Common myeloid progenitor, CD34-positive (primary cell): ENCODE measurements around the gene LRP1B.

Source experiments
- CTCF ChIA-PET: fragments of 350-600 bp; sonication (Branson Sonifier 250); formaldehyde crosslinking; loops from one replicate; lab custom pipeline; 2021; ENCODE audit warnings: antibody characterized with exemption; lab: Charles Lee
- POLR2A ChIA-PET: fragments of 350-600 bp; sonication (Branson Sonifier 250); formaldehyde crosslinking; loops from one replicate; lab custom pipeline; 2021; ENCODE audit warnings: antibody characterized with exemption; lab: Charles Lee
- DNase-seq, 3 donors: peaks; one replicate each; pipeline versions ENCODE4 v3.0.0 to v3.0.0-alpha.2; 2013
- H3K27ac ChIP-seq, 2 experiments: 1 replicate in 1 of 2; 2 replicates in 1 of 2; pipeline ENCODE4 v1.7.0; 2013; ENCODE audit warnings: inconsistent platforms in 2 of 2, low read length in 2 of 2, mild to moderate bottlenecking in 2 of 2, low read depth in 1 of 2, moderate library complexity in 1 of 2; ENCODE audit not compliant: severe bottlenecking in 2 of 2, insufficient read depth in 1 of 2, poor library complexity in 1 of 2
- H3K27me3 ChIP-seq, 5 experiments: replicated peaks in 2 of 5; 1 replicate in 3 of 5; 2 replicates in 2 of 5; pipeline versions ENCODE4 v1.6.1 to v1.7.0; 2013; ENCODE audit warnings: low read length in 4 of 5, mild to moderate bottlenecking in 2 of 5, moderate library complexity in 2 of 5, inconsistent platforms in 1 of 5; ENCODE audit not compliant: insufficient read depth in 5 of 5, control insufficient read depth in 4 of 5
- H3K36me3 ChIP-seq, 4 experiments: 1 replicate in 2 of 4; 2 replicates in 2 of 4; pipeline versions ENCODE4 v1.6.1 to v1.7.0; 2013; ENCODE audit warnings: low read length in 3 of 4, control low read depth in 1 of 4, mild to moderate bottlenecking in 1 of 4; ENCODE audit not compliant: control insufficient read depth in 4 of 4, insufficient read depth in 4 of 4
- H3K4me1 ChIP-seq, 4 experiments: 1 replicate in 3 of 4; 2 replicates in 1 of 4; pipeline versions ENCODE4 v1.6.1 to v1.7.1; 2013; ENCODE audit warnings: low read length in 3 of 4, mild to moderate bottlenecking in 3 of 4, control low read depth in 1 of 4, inconsistent platforms in 1 of 4, moderate library complexity in 1 of 4; ENCODE audit not compliant: control insufficient read depth in 4 of 4, insufficient read depth in 4 of 4; ENCODE audit errors: control extremely low read depth in 1 of 4
- H3K4me3 ChIP-seq, 7 experiments: 1 replicate in 4 of 7; 2 replicates in 3 of 7; pipeline versions ENCODE4 v1.5.1 to v1.7.0; 2013; ENCODE audit warnings: mild to moderate bottlenecking in 7 of 7, low read length in 6 of 7, moderate library complexity in 6 of 7, inconsistent platforms in 2 of 7, low read depth in 2 of 7, control low read depth in 1 of 7; ENCODE audit not compliant: insufficient read depth in 4 of 7, control insufficient read depth in 1 of 7; ENCODE audit errors: extremely low read depth in 1 of 7
- H3K9me3 ChIP-seq, 5 experiments: 1 replicate in 4 of 5; 2 replicates in 1 of 5; pipeline versions ENCODE4 v1.6.1 to v1.7.1; 2013; ENCODE audit warnings: low read length in 4 of 5, mild to moderate bottlenecking in 2 of 5, inconsistent platforms in 1 of 5, low read depth in 1 of 5, moderate library complexity in 1 of 5; ENCODE audit not compliant: control insufficient read depth in 4 of 5, insufficient read depth in 2 of 5; ENCODE audit errors: control extremely low read depth in 1 of 5
- WGBS: methylation state at CpG from one replicate; pipeline ENCODE4 v1.1.5; 2013; ENCODE audit not compliant: insufficient coverage; 5-methylcytosine and 5-hydroxymethylcytosine counted together

LRP1B gene

DNA sequence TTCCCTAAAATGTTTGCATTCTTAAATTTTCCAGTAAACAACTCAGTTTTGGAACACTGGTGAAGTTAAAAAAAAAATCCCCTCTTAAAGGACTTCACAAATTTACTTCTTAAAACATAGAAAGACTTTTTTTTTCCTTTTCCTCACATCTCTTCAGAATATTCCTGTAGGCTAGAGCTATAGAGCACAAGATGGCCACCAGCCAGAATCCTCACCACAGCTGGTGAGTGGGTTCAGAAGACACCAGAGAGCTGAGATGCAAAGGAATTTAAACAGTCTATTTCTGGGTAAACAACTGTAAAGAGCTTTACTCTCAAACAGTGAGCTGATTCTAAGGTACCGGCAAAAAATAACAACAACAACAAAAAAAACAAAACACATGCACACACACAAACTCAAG lies 252.8 kb downstream of the LRP1B start:
- Histone ChIP-seq H3K36me3 (no peaks in the 10 kb centered on the region), H3K27ac (no peak overlapping the region), H3K4me1 (no peaks in the 10 kb centered on the region), H3K4me3 (no peak overlapping the region), H3K9me3 (no peaks in the 10 kb centered on the region), H3K27me3 (no peaks in the 10 kb centered on the region)
- no peak for DNase-seq
- POLR2A ChIA-PET, result no interaction called here
- CTCF ChIA-PET, result no interaction called here
- WGBS, result no CpG with 5 or more reads among the region's 1 CpG

DNA sequence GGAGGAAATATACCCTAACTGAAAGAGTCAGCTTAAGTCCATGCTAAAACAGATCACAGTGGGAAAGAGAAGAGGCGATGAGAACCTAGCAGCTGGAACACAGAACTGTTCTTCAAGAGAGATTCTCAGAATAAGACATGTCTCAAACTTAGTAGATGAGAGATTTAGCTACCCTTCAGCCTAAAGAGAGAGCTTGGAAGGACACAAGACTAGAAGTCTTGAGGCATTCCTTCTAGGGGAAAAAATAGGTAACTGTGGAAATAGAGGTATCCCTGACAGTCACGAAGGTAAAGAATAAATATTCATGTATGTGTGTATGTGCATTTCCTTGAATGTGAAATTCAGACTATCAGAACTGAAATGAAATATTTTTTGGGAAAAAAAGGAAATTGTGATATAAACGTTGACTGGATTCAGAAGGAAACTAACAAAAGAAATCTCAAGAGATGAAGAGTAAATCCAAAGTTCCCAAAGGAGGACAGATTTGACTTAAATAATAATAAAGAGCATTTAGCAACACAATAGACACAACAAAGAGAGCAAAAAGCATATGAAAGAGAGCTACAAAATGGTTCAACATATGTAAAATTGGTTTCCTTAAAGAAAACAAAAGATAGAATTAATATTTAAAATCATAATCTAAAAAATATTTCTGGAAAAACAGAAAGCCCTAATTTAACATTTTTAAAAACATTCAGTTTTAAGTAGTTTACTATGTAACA lies 258.7 kb downstream of the LRP1B start:
- H3K27me3 ChIP-seq, result no peaks in the 10 kb centered on the region
- ChIA-PET POLR2A (no interaction called here), CTCF (no interaction called here)
- no peak overlapping the region for H3K4me3 ChIP-seq
- no peak overlapping the region for H3K27ac ChIP-seq
- no peaks in the 10 kb centered on the region for H3K4me1 ChIP-seq
- 90% methylated on average over 2 of the region's 3 CpGs for WGBS
- DNase-seq, result no peak
- no peaks in the 10 kb centered on the region for H3K9me3 ChIP-seq
- H3K36me3 ChIP-seq, result no peaks in the 10 kb centered on the region

DNA sequence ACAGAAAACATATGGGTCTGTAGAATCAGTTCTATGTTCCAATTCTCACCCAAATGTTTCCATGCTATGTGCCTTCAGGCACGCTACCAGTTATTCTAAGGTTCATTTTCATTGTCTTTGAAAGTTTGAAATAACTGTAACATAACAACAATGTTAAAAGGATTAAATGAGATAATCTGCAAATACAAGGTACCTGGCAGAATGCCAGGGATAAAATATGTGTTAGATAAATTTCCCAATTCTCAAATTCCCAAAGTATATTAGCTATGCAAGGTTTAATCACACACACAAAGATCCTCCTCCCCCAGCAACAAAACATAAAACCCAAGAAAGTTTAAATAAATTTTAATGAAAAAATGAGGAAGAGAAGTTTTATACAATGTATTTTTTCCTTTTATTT lies 261.2 kb downstream of the LRP1B start:
- Histone ChIP-seq H3K36me3 (no peaks in the 10 kb centered on the region), H3K27ac (no peak overlapping the region), H3K9me3 (no peaks in the 10 kb centered on the region), H3K4me3 (no peak overlapping the region), H3K4me1 (no peaks in the 10 kb centered on the region), H3K27me3 (no peaks in the 10 kb centered on the region)
- CTCF ChIA-PET, result no interaction called here
- no peak for DNase-seq
- POLR2A ChIA-PET, result no interaction called here
- WGBS, result no CpG with 5 or more reads among the region's 1 CpG

DNA sequence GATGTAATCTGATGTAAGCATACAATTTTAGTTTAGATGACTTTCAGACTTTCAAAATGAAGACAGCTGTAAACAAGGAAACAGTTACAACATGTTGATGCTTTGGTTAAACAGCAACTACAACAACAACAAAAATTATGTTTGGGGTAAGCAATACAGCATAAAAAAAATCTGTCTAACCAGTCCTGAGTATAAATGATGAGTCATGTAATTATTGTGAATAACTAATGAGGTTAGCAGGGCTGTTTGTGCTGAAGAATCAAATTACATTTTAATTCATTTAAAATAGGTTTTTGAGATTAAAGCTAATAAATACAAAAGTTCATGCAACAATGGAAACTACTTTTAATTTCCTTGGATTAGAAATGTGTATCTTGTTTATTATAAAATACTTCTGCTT lies 266.9 kb downstream of the LRP1B start:
- Histone ChIP-seq H3K36me3 (no peaks in the 10 kb centered on the region), H3K27ac (no peak overlapping the region), H3K4me1 (no peaks in the 10 kb centered on the region), H3K27me3 (no peaks in the 10 kb centered on the region), H3K9me3 (no peaks in the 10 kb centered on the region), H3K4me3 (no peak overlapping the region)
- no peak for DNase-seq
- ChIA-PET CTCF (no interaction called here), POLR2A (no interaction called here)

DNA sequence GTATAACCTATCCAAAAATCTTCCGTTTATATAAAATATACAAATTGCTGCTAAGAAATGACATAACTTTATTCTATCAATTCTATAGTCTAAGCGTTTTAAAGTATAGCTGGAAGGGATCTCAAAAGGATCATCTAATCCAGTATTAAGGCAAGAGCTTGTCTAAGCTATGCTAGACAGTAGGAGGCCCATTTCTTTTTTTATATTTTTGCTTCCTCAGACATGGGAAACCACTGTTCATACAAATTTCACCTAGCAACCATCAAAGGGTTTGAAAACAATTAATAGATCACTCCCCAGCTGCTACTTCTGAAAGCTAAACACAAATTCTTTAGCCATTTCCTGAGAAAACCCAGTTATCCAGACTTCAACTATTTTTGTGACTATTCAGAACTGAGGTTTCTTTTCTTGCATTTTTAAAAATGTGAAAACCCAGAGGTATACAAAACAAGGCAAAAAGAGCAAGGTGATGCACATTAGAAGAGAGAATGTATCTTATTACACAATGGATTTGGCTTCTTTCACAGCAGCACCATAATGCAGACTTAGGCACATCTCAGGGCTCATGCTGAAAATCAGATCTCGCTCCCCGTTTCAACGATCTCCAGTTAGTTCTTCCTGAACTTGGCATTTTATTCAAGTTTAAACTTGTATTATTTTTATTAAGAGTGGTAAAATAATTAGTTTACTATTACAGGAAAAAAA lies 274.4 kb downstream of the LRP1B start:
- WGBS, result 100% methylated on average over 1 of the region's 5 CpGs
- no peak overlapping the region for H3K4me3 ChIP-seq
- POLR2A ChIA-PET, result no interaction called here
- H3K36me3 ChIP-seq, result no peaks in the 10 kb centered on the region
- no peak for DNase-seq
- H3K4me1 ChIP-seq, result no peaks in the 10 kb centered on the region
- no peak overlapping the region for H3K27ac ChIP-seq
- CTCF ChIA-PET, result no interaction called here
- no peaks in the 10 kb centered on the region for H3K27me3 ChIP-seq
- H3K9me3 ChIP-seq, result no peaks in the 10 kb centered on the region

DNA sequence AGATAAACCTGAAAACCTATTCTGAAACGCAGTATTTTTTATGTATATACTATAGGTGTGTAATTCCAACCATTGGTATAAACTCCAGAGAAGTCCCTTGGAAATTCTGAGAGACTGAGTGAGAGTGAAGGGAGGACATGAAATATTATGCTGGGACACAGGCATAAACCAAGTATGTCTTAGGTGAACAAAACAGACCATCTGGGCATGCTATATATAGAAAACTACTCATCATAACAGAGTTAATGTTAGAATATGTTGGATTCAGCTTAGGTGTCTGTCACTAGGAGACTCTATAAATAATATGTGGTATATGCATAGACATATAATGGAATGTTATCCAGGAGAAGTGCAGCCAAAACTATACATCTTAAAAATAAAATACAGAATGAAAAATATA lies 282.6 kb downstream of the LRP1B start:
- Histone ChIP-seq H3K4me3 (no peak overlapping the region), H3K9me3 (no peaks in the 10 kb centered on the region), H3K27me3 (no peaks in the 10 kb centered on the region), H3K36me3 (no peaks in the 10 kb centered on the region), H3K27ac (no peak overlapping the region), H3K4me1 (no peaks in the 10 kb centered on the region)
- no CpG with 5 or more reads among the region's 1 CpG for WGBS
- no peak for DNase-seq
- CTCF ChIA-PET, result no interaction called here
- POLR2A ChIA-PET, result no interaction called here

DNA sequence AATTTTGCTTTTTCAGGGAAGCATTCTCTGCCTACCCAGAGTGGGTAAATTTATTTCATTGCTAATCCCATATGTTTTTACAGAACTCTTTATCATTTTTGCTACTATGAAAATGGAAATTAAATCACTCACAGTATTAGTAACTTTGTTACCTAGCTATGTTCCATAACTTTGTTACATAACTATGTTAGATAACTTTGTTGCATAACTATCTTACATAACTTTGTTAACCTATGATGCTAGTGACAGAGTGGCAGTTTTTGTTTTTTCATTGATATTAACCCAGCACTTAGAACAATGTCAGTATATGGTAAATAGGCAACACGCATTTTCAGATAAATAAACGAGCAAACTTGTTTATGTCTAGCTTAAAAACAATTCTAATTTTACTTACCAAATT lies 286.6 kb downstream of the LRP1B start:
- no CpG with 5 or more reads among the region's 2 CpGs for WGBS
- Histone ChIP-seq H3K36me3 (no peaks in the 10 kb centered on the region), H3K9me3 (no peaks in the 10 kb centered on the region), H3K4me1 (no peaks in the 10 kb centered on the region), H3K4me3 (no peak overlapping the region), H3K27me3 (no peaks in the 10 kb centered on the region), H3K27ac (no peak overlapping the region)
- CTCF ChIA-PET, result no interaction called here
- POLR2A ChIA-PET, result no interaction called here
- no peak for DNase-seq
